GM12872 (cell line): ENCODE data around the gene STMN1.

Source experiments
- CTCF ChIP-seq: IDR thresholded peaks from 3 replicates; pipeline ENCODE4 v1.5.1; 2011; ENCODE audit warnings: low read depth, mild to moderate bottlenecking, low read length, moderate library complexity; ENCODE audit not compliant: insufficient read depth

STMN1 gene

GRCh38 chr1:25904943-25905679, 1.1 kb downstream of the STMN1 start:
- TF ChIP-seq CTCF: no peak

DNA sequence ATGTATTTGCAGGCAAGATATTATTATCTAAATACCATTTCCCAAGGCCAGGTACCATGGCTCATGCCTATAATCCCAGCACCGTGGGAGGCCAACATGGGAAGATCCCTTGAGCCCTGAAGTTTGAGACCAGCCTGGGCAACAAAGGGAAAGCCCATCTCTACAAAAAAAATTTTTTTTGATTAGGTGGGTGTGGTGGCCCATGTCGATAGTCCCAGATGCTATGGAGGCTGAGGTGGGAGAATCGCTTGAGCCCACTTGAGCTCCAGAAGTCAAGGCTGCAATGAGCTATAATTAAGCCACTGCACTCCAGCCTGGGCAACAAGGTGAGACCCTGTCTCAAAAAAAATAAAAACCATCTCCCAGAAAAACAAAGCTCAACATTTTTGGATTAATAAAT, 2.2 kb downstream of the STMN1 start:
- no peak for TF ChIP-seq CTCF

DNA sequence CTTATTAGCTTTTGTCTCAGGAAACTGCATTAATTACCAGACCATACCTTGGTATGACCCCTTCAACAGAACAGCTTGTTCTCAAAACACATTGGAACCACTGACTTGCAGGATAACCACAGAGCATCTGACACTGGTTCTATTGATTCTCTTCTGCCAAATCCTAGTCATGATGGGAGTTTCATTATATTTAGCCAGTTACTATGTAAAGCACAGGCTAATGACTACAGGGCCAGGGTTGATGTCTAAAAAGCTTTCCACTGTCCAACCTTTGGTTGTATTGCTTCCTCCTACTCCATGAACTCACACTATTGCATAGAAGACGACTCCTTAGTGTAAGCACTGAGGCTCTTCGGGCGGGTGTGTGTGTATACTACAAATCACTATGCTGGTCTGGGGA, 3.8 kb downstream of the STMN1 start:
- TF ChIP-seq CTCF: no peak

GRCh38 chr1:25900219-25900618, 6.0 kb downstream of the STMN1 start:
- no peak for TF ChIP-seq CTCF

- no peak for TF ChIP-seq CTCF
Measured at GRCh38 chr1:25899792-25900191, 6.4 kb downstream of the STMN1 start.

GRCh38 chr1:25898223-25899015, 7.8 kb downstream of the STMN1 start:
- no peak for TF ChIP-seq CTCF

GRCh38 chr1:25897754-25898153, 8.5 kb downstream of the STMN1 start:
- TF ChIP-seq CTCF: no peak
